ENCODE results near the gene IGSF11.

Gene IGSF11

DNA sequence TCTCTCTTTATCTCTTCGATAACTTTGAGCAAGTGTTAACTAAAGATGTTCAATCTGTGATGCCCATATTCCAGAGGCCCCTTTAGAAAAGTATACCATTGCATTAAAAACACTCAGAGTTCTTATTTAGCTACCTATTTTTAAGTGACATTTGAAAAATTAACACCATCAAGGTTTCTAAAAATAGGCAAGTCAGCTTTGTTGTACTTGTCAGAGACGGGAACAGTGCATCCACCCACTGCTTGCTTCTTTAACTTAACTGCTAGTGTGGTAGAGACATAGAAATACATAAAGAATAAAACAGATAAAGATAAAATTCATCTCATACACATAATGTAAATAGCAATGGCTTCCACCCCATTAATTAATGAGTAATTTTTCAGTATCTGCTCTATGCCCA, 66.0 kb downstream of the IGSF11 start:
- Mint-ChIP-seq H3K4me1 (peaks cover 25% of the 10 kb centered on the region), H3K36me3 (ENCODE audit: low read depth) (no peaks in the 10 kb centered on the region)

DNA sequence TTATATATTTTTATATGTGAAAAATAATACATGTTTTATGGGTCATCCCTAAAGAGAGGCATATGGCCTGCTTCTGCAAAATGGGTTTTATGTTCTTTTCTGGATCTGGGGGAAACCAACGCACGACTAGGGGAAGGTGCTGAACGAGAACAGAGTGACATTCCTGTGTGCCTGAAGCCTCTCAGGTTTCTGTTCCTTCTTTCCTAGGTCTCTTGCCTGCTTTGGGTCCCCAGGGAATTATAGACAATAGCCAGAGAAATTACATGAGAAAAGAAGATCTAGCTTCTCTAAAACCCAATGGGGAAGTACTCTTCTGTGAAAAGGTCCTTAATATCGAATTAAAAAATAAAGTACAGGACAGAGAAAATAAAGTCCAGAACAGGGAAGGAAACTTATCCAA, 66.5 kb downstream of the IGSF11 start:
- Mint-ChIP-seq H3K9me3 (no peaks in the 10 kb centered on the region), H3K36me3 (ENCODE audit: low read depth) (no peaks in the 10 kb centered on the region), H3K27ac (no peak overlapping the region), H3K27me3 (ENCODE audit: low read depth) (no peaks in the 10 kb centered on the region), H3K4me1 (peaks cover 25% of the 10 kb centered on the region), H3K4me3 (no peak overlapping the region)
- TF ChIP-seq, protein P1, sequence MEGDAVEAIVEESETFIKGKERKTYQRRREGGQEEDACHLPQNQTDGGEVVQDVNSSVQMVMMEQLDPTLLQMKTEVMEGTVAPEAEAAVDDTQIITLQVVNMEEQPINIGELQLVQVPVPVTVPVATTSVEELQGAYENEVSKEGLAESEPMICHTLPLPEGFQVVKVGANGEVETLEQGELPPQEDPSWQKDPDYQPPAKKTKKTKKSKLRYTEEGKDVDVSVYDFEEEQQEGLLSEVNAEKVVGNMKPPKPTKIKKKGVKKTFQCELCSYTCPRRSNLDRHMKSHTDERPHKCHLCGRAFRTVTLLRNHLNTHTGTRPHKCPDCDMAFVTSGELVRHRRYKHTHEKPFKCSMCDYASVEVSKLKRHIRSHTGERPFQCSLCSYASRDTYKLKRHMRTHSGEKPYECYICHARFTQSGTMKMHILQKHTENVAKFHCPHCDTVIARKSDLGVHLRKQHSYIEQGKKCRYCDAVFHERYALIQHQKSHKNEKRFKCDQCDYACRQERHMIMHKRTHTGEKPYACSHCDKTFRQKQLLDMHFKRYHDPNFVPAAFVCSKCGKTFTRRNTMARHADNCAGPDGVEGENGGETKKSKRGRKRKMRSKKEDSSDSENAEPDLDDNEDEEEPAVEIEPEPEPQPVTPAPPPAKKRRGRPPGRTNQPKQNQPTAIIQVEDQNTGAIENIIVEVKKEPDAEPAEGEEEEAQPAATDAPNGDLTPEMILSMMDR (IDR thresholded peaks at IDR 0.05; ENCODE audit: unreplicated experiment in 3 of 3): no peak

More for the DNA sequence above, 66.0 kb downstream of the IGSF11 start:
- H3K27me3 Mint-ChIP-seq (ENCODE audit: low read depth): no peaks in the 10 kb centered on the region
- TF ChIP-seq, protein P1 (IDR thresholded peaks at IDR 0.05; ENCODE audit: unreplicated experiment in 3 of 3): no peak
- no peaks in the 10 kb centered on the region for H3K9me3 Mint-ChIP-seq
- H3K4me3 Mint-ChIP-seq: no peak overlapping the region
- no peak overlapping the region for H3K27ac Mint-ChIP-seq

DNA sequence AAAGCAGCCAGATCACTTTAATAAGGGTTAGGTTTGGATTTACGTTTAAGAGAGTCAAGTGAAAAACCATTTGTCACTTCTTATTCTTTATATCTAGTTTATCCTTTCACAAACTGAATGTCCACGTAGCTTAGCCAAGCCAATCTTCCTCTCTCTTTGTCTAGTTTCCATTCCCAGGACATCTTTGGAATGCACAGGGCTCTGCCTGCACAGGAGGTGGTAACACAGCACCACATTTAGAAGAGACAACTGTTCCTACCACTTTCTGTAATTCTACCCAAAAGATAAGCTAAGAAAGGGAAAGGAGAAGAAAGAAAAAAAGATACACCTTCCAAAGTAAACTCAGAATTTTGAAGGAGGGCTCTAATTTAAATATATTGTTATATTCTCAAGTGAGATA, 67.9 kb downstream of the IGSF11 start:
- no peaks in the 10 kb centered on the region for H3K36me3 Mint-ChIP-seq (ENCODE audit: low read depth)
- TF ChIP-seq, protein P1 (IDR thresholded peaks at IDR 0.05; ENCODE audit: unreplicated experiment in 3 of 3): no peak
- no peaks in the 10 kb centered on the region for H3K9me3 Mint-ChIP-seq
- no peak overlapping the region for H3K27ac Mint-ChIP-seq
- no peak overlapping the region for H3K4me3 Mint-ChIP-seq
- H3K4me1 Mint-ChIP-seq: peaks cover 25% of the 10 kb centered on the region
- no peaks in the 10 kb centered on the region for H3K27me3 Mint-ChIP-seq (ENCODE audit: low read depth)

DNA sequence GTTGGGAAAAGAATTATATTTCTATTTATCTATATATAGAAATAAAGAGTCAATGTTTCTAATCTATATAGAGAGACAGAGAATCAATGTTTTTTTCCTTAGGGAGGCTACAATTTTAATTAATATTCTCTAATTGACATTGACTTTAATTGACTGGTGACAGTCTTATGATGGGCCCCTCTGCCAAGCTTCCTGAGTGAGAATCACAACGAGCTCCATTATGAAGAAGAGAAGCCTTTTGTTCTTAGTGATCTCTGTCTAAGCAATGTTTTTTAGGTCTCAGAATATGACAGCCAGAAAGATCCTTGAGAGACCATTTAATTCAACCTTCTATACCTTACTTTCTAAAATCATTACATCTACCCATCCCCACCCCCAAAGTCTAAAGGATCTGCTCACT, 70.9 kb downstream of the IGSF11 start:
- Mint-ChIP-seq H3K4me3 (no peak overlapping the region), H3K27ac (no peak overlapping the region), H3K9me3 (no peaks in the 10 kb centered on the region), H3K27me3 (ENCODE audit: low read depth) (no peaks in the 10 kb centered on the region), H3K36me3 (ENCODE audit: low read depth) (no peaks in the 10 kb centered on the region), H3K4me1 (peaks cover 21% of the 10 kb centered on the region)
- TF ChIP-seq, protein P1 (IDR thresholded peaks at IDR 0.05; ENCODE audit: unreplicated experiment in 3 of 3): no peak

DNA sequence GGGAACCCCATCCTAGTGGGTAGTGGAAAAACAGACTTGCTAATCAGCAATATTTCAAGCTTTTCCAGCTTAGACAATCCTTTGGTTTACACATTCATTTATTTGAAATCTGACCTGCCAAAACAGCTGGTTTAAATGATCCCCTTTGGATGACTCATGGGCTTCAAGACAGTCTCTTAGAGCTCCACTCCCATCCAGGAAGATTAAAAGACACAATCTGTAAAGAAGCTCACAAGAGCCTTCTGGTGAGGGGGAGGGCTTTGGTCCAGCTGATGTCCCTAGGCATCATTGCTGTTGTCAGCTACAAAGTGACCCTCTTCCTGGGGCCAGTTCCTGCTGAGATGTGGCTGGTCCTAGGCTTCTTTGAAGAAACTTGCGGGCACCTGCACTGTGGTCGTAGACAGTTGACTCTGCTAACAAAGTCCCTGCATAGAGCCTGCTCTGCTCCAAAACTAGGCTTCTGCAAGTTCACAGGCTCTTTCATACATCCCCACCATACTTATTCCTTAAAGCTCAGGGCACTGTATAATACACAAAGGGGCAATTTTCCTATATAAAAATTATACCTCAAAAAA, 73.7 kb downstream of the IGSF11 start:
- no peaks in the 10 kb centered on the region for H3K36me3 Mint-ChIP-seq (ENCODE audit: low read depth)
- no peaks in the 10 kb centered on the region for H3K4me1 Mint-ChIP-seq
- no peak overlapping the region for H3K27ac Mint-ChIP-seq
- H3K9me3 Mint-ChIP-seq: peaks cover 6% of the 10 kb centered on the region
- TF ChIP-seq, protein P1 (IDR thresholded peaks at IDR 0.05; ENCODE audit: unreplicated experiment in 3 of 3): no peak
- no peak overlapping the region for H3K4me3 Mint-ChIP-seq
- no peaks in the 10 kb centered on the region for H3K27me3 Mint-ChIP-seq (ENCODE audit: low read depth)

DNA sequence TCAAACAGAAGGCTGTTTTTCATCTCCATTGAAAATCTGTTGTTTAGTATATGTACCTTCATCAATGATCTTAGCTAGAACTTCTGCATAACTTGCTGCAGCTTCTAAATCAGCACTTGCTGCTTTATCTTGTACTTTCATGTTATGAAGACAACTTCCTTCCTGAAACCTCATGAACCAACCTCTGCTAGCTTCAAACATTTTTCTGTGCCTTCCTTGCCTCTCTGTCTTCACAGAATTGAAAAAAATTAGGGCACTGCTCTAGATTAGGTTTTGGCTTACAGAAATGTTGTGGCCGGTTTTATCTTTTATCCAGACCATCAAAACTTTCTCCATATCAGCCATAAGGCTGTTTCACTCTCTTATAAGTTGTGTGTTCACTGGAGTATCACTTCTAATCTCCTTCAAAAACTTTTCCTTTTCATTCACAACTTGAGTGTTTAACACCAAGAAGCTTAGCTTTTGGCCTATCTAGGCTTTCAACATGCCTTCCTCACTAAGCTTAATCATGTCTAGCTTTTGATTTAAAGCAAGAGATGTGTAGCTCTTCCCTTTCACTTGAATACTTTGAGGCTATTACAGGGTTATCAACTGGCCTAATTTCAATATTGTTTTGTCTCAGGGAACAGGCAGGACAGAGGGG, 78.6 kb downstream of the IGSF11 start:
- Mint-ChIP-seq H3K4me1 (no peaks in the 10 kb centered on the region), H3K27ac (no peak overlapping the region), H3K9me3 (peaks cover 20% of the 10 kb centered on the region), H3K36me3 (ENCODE audit: low read depth) (no peaks in the 10 kb centered on the region), H3K4me3 (no peak overlapping the region), H3K27me3 (ENCODE audit: low read depth) (no peaks in the 10 kb centered on the region)
- TF ChIP-seq, protein P1 (IDR thresholded peaks at IDR 0.05; ENCODE audit: unreplicated experiment in 3 of 3): no peak
